Measurements from ENCODE around the gene RNF149.
A peak's percentile ranks its signal among the peaks of the same experiment; 100 is the strongest.
"Not testable (repeated sequence)": the region's sequence is repeated elsewhere in the genome, so short reads cannot be mapped to it uniquely, and the experiment has no call there.

RNF149 gene

DNA sequence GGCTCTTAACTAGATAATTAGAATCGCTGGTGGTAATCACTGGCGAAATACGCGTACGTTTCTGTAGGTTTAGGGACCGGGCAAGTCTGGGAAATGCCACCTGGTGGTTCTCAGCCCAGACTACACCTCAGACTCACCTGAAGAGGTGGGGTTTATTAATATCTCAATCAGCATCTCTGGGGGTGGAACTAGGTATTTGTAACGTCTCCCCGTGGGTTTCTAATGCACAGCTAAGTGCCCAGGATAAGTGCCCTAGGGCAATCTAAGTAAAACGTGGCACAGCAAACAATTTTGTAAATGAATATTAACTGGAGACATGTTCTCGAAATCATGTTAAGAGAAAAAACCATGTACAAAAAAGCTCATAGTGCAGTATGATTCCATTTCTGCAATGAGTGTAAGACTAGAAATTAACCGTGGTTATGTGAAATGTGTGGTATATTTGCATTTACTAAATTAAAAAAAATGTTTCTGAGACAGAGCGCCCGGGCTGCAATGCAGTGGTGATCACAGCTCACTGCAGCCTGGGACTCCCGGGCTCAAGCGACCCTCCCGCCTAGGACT lies 56.6 kb downstream of the RNF149 start:
- Mint-ChIP-seq H3K9me3 (no peaks in the 10 kb centered on the region), H3K27ac (peak overlapping the region; percentile 95), H3K36me3 (peaks cover 14 to 15% of the 10 kb centered on the region in 2 donors), H3K27me3 (no peaks in the 10 kb centered on the region), H3K4me1 (peaks cover 21 to 42% of the 10 kb centered on the region in 2 donors), H3K4me3 (peak overlapping the region; percentile 94 to 96)
- DNase-seq (no peak), ATAC-seq (replicated peaks) (peak; percentile 67)

DNA sequence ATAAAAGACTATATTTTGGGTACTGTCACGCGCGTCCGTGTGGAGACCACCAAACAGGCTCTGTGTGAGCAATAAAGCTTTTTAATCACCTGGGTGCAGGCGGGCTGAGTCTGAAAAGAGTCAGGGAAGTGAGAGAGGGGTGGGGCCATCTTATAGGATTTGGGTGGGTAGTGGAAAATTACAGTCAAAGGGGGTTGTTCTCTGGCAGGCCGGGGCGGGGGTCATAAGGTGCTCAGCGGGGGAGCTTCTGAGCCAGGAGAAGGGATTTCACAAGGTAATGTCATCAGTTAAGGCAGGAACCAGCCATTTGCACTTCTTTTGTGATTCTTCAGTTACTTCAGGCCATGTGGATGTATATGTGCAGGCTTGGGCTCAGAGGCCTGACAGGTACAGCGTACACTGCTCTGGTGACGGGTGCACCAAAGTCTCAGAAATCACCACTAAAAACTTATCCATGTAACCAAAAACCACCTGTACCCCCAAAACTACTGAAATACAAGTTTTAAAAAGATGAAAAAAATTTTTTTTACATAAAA lies 57.2 kb downstream of the RNF149 start:
- ATAC-seq (replicated peaks); H3K27me3 Mint-ChIP-seq; H3K27ac Mint-ChIP-seq; H3K9me3 Mint-ChIP-seq; DNase-seq: not testable (repeated sequence)
- peak overlapping the region; percentile 11 to 44 for H3K4me3 Mint-ChIP-seq
- H3K36me3 Mint-ChIP-seq, result peaks cover 10 to 13% of the 10 kb centered on the region in 2 donors
- H3K4me1 Mint-ChIP-seq, result peaks cover 21 to 35% of the 10 kb centered on the region in 2 donors

DNA sequence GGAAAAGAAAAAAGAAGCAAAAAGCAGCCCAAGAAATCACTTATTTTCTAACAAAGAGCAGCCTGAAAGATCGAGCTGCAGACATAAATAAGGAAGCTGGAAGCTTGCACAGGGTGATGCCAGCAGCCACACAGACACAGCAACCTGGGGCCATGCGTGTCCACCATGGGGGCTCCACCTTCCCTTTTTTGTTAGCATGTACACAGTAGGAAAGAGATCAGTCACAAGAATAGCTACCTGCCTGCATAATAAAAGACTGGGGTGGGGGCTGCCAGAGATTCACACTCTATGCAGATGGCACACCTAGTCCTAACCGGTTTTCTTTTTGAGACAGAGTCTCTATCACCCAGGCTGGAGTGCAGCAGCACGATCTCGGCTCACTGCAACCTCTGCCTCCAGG lies 58.7 kb downstream of the RNF149 start:
- H3K4me3 Mint-ChIP-seq, result no peak overlapping the region
- H3K9me3 Mint-ChIP-seq, result no peaks in the 10 kb centered on the region

DNA sequence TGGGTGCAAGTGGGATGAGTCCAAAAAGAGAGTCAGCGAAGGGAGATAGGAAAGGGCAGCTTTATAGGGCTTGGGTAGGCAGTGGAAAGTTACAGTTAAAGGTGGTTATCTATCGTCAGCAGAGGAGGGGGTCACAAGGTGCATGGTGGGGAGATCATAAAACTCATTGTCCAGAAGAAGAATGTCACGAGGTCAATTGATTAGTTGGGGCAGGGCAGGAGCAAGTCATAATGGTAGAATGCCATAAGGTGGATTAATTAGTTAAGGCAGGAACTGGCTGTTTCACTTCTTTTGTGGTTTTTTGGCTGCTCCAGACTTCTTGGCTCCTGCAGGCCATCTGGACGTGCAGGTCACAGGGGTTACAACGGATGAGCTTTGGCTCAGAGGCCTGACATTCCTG lies 59.7 kb downstream of the RNF149 start:
- not testable (repeated sequence) for H3K27me3 Mint-ChIP-seq; H3K9me3 Mint-ChIP-seq; H3K36me3 Mint-ChIP-seq; ATAC-seq (replicated peaks); H3K27ac Mint-ChIP-seq; DNase-seq; H3K4me3 Mint-ChIP-seq
- peaks cover 7 to 14% of the 10 kb centered on the region in 2 donors for H3K4me1 Mint-ChIP-seq

More for the DNA sequence above, 58.7 kb downstream of the RNF149 start:
- no peak for DNase-seq
- Mint-ChIP-seq H3K27me3 (no peaks in the 10 kb centered on the region), H3K36me3 (peaks cover 1 to 3% of the 10 kb centered on the region in 2 donors), H3K4me1 (peaks cover 12 to 24% of the 10 kb centered on the region in 2 donors), H3K27ac (no peak overlapping the region)
- ATAC-seq (replicated peaks), result no peak

DNA sequence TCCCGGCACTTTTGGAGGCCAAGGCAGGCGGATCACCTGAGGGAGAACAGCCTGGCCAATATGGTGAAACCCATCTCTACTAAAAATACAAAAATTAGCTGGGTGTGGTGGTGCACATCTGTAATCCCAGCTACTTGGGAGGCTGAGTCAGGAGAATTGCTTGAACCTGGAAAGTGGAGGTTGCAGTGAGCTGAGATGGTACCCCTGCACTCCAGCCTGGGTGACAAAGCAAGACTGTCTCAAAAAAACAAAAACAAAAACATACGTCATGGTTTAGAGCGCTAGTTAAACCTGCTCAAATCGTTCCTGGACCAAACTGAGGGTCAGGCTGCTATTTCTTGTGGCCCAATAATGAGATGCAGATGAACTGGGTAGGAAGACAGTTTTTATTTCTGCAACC lies 63.0 kb downstream of the RNF149 start:
- not testable (repeated sequence) for DNase-seq; H3K4me1 Mint-ChIP-seq; H3K4me3 Mint-ChIP-seq; H3K36me3 Mint-ChIP-seq; H3K27me3 Mint-ChIP-seq; H3K9me3 Mint-ChIP-seq; H3K27ac Mint-ChIP-seq; ATAC-seq (replicated peaks)

DNA sequence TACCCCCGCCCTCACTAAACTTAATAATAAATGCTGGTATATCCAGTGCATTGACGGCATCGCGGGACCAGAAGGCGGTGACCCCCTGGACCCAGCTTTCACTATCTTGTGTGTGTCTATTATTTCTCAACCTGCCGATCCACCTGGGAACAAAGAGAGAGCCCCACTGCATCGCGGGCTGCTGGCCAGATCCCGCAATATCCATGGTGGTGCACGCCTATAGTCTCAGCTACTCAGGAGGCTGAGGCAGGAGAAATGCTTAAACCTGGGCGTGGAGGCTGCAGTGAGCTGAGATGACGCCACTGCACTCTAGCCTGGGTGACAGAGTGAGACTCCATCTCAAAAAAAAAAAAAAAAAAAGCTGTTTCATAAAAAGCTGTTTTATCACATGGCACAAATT lies 63.6 kb downstream of the RNF149 start:
- H3K27ac Mint-ChIP-seq; H3K36me3 Mint-ChIP-seq; H3K27me3 Mint-ChIP-seq; DNase-seq; H3K4me1 Mint-ChIP-seq; ATAC-seq (replicated peaks); H3K4me3 Mint-ChIP-seq; H3K9me3 Mint-ChIP-seq: not testable (repeated sequence)

DNA sequence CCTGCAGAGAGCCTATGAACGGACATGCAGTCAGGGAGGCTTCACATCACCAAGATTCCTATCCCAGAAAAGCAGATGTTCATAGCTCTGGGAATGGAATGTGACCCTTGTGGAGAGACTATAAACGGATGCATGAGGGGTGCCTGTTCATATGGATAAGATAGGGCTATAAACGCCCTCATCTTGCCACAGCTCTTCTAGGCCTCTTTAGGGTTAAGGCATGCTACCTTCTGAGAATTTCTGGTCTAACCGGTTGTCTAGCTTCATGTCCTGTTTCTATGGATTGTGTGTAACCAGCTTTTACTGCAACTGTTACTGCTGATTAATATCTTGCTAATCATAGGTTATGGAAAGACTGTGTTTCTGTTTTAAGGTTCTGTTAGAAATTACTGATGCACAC lies 64.1 kb downstream of the RNF149 start:
- H3K27ac Mint-ChIP-seq; ATAC-seq (replicated peaks); H3K4me1 Mint-ChIP-seq; H3K9me3 Mint-ChIP-seq; H3K36me3 Mint-ChIP-seq; DNase-seq; H3K27me3 Mint-ChIP-seq; H3K4me3 Mint-ChIP-seq: not testable (repeated sequence)

DNA sequence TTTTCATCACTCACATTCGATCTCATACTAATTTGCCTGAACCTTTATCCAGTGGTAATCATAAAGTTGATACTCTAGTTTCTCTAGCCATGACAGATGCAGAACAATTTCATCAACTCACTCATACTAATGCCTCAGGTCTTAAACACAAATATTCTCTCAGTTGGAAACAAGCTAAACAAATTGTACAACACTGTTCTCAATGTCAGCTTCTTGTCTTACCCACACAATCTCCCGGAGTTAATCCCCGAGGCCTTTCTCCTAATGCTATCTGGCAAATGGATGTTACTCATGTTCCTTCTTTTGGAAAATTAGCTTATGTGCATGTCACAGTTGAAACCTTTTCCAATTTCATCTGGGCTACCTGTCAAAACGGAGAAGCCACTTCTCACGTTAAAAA lies 67.3 kb downstream of the RNF149 start:
- peaks cover 6 to 7% of the 10 kb centered on the region in 2 donors for H3K4me1 Mint-ChIP-seq
- no peak overlapping the region for H3K4me3 Mint-ChIP-seq
- H3K27ac Mint-ChIP-seq, result no peak overlapping the region
- DNase-seq (no peak), ATAC-seq (replicated peaks) (no peak)
- peaks cover 0 to 3% of the 10 kb centered on the region in 2 donors for H3K9me3 Mint-ChIP-seq
- H3K36me3 Mint-ChIP-seq, result peaks cover 0 to 1% of the 10 kb centered on the region in 2 donors
- H3K27me3 Mint-ChIP-seq, result peaks cover 5 to 11% of the 10 kb centered on the region in 2 donors

DNA sequence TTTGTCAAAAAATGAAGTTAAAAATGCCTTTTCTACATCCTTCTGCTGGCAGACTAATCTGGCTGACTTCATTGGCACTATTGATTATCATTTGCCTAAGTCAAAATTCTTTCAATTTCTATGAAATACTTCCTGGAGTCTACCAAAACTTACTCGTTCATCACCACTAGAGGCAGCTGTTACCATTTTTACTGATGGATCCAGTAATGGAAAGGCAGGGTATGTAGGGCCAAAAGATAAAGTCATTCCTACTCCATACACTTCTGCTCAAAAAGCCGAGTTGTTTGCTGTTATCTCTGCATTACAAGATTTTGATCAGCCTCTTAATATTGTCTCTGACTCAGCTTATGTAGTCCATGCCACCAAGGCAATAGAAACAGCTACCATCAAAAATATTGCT lies 67.8 kb downstream of the RNF149 start:
- H3K27ac Mint-ChIP-seq; ATAC-seq (replicated peaks); H3K9me3 Mint-ChIP-seq; H3K4me1 Mint-ChIP-seq; DNase-seq; H3K36me3 Mint-ChIP-seq; H3K4me3 Mint-ChIP-seq: not testable (repeated sequence)
- H3K27me3 Mint-ChIP-seq, result peaks cover 5 to 11% of the 10 kb centered on the region in 2 donors

DNA sequence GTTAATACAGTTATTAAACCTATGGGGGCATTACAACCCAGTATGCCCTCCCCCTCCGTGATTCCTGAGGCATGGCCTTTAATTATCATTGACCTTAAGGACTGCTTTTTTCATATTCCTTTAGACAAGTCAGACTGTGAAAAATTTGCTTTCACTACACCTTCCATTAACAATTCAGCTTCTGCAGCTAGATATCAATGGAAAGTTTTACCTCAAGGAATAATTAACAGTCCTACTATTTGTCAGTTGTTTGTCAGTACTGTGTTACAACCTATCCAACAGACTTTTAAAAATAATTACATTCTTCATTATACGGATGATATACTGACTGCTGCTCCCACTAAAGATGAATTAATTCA lies 68.8 kb downstream of the RNF149 start:
- H3K4me3 Mint-ChIP-seq; DNase-seq; H3K4me1 Mint-ChIP-seq; ATAC-seq (replicated peaks); H3K27ac Mint-ChIP-seq; H3K36me3 Mint-ChIP-seq; H3K9me3 Mint-ChIP-seq: not testable (repeated sequence)
- peaks cover 5 to 11% of the 10 kb centered on the region in 2 donors for H3K27me3 Mint-ChIP-seq

DNA sequence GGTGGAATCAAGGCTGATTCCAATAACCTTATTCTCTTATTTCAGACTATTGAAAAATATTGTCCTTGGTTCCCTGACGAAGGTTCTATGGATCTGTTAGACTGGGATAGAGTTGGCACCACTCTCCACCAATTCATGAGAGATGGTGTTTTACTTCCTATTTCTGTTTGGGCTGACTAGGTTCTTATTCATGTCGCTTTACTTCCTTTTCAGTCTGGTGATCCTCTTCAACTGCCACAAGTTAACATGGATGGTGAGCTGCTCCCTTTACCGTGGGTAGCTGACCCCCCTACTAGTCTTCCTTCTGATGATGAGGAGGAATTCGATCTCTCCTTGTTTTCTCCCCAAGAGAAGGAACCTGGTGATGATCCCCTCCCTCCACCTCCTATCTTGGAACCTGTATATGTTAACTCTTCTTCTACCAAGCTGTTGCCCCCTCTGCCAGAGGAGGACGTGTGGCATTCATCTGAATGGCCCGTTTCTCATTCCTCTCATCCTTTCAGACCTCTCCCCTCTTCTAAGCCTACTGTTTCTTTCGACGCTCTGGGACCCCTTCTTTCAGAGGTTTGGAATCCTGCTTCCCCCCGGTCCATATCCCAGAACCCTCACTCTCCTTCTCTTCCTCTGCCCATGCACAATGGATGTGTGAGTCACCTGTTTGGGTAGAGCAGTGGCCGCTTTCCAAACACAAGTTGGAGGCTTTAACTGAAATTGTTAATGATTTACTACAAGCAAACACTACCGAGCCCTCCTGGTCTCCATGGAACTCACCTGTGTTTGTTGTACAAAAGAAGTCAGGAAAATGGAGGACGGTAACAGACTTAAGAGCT lies 69.4 kb downstream of the RNF149 start:
- no peak for DNase-seq
- peaks cover 5 to 11% of the 10 kb centered on the region in 2 donors for H3K27me3 Mint-ChIP-seq

DNA sequence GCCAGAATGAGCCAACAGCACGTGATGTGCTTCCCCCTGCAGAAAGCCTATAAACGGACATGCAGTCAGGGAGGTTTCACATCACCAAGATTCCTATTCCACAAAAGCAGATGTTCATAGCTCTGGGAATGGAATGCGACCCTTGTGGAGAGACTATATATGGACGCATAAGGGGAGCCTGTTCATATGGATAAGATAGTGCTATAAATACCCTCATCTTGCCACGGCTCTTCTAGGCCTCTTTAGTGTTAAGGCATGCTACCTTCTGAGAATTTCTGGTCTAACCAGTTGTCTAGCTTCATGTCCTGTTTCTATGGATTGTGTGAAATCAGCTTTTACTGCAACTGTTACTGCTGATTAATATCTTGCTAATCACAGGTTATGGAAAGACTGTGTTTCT lies 70.6 kb downstream of the RNF149 start:
- H3K4me3 Mint-ChIP-seq; H3K4me1 Mint-ChIP-seq; H3K9me3 Mint-ChIP-seq; H3K36me3 Mint-ChIP-seq; ATAC-seq (replicated peaks); DNase-seq; H3K27ac Mint-ChIP-seq: not testable (repeated sequence)
- H3K27me3 Mint-ChIP-seq, result peaks cover 5 to 11% of the 10 kb centered on the region in 2 donors

More for the DNA sequence above, 69.4 kb downstream of the RNF149 start:
- peaks cover 0 to 8% of the 10 kb centered on the region in 2 donors for H3K9me3 Mint-ChIP-seq
- no peak overlapping the region for H3K27ac Mint-ChIP-seq
- peaks cover 0 to 6% of the 10 kb centered on the region in 2 donors for H3K36me3 Mint-ChIP-seq
- H3K4me1 Mint-ChIP-seq, result peaks cover 6 to 7% of the 10 kb centered on the region in 2 donors
- no peak for ATAC-seq (replicated peaks)
- no peak overlapping the region for H3K4me3 Mint-ChIP-seq

DNA sequence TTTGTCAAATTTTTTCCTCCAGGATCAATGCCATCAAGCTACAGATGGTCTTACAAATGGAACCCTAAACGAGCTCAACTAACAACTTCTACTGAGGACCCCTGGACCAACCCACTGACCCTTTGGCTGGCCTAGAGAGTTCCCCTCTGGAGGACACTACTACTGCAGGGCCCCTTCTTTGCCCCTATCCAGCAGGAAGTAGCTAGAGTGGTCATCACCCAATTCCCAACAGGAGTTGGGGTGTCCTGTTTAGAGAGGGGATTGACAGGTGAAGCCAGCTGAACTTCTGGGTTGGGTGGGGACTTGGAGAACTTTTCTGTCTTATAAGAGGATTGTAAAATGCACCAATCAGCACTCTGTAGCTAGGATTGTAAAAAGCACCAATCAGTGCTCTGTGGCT lies 72.5 kb downstream of the RNF149 start:
- H3K4me1 Mint-ChIP-seq; H3K27ac Mint-ChIP-seq; H3K9me3 Mint-ChIP-seq; ATAC-seq (replicated peaks); H3K4me3 Mint-ChIP-seq; H3K36me3 Mint-ChIP-seq; DNase-seq: not testable (repeated sequence)
- H3K27me3 Mint-ChIP-seq, result peaks cover 5 to 16% of the 10 kb centered on the region in 2 donors

DNA sequence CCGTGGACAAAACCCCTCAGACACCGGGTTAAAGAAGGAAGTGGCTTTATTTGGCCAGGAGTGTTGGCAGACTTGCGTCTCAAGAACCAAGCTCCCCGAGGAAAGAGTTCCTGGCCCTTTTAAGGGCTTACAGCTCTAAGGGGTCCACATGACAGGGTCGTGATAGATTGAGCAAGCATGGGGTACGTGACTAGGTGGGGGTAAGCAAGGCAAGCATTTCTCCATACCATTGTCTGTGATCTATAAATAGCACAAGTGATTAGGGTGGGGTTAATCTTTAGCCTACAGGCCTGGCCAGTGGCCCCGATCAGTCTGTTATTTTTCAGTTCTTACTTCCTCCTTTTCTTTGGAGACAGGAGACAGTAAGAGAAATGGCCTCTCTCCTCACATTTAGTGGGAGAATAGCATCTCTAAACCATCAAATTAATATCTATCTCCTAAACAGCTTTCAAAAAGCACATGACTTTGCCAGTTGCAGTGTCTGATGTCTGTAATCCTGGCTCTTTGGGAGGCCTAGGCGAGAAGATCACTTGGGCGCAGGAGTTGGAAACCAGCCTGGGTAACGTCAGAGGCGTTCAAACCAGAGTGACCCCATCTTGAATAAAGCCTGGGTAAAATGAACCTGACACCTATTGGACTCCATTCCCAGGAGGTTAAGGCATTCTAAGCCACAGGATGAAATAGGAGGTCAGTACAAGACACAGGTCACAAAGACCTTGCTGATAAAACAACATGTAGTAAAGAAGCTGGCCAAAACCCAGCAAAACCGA lies 74.1 kb downstream of the RNF149 start:
- no peak for DNase-seq
- no peak for ATAC-seq (replicated peaks)
- H3K9me3 Mint-ChIP-seq, result peaks cover 7 to 11% of the 10 kb centered on the region in 2 donors

More for the DNA sequence above, 74.1 kb downstream of the RNF149 start:
- H3K36me3 Mint-ChIP-seq, result peaks cover 4 to 12% of the 10 kb centered on the region in 2 donors
- H3K4me1 Mint-ChIP-seq, result peaks cover 6 to 9% of the 10 kb centered on the region in 2 donors
- H3K27ac Mint-ChIP-seq, result no peak overlapping the region
- peaks cover 9 to 14% of the 10 kb centered on the region in 2 donors for H3K27me3 Mint-ChIP-seq
- H3K4me3 Mint-ChIP-seq, result no peak overlapping the region
